Suprapubic skin (tissue), 4 donors: ENCODE data around the gene PSMF1. TPM values are rescaled to one million over a fixed set of nuclear protein-coding genes. Genes with fewer than 3 reads are reported as not detected.

Experiments used
- DNase-seq, 2 donors: peaks; one replicate each; pipeline ENCODE4 v3.0.0-alpha.2; 2019; ENCODE audit warnings: low spot score in 2 of 2
- H3K27ac ChIP-seq: fragments of 200-600 bp; sonication (generic); one replicate; pipeline ENCODE4 v1.5.1; 2019
- H3K27me3 ChIP-seq: fragments of 200-600 bp; sonication (generic); one replicate; pipeline ENCODE4 v1.5.1; 2019
- H3K36me3 ChIP-seq: fragments of 200-600 bp; sonication (generic); one replicate; pipeline ENCODE4 v1.5.1; 2019
- H3K4me1 ChIP-seq: fragments of 200-600 bp; sonication (generic); one replicate; pipeline ENCODE4 v1.5.1; 2019
- H3K4me3 ChIP-seq: fragments of 200-600 bp; sonication (generic); one replicate; pipeline ENCODE4 v1.5.1; 2019; ENCODE audit warnings: mild to moderate bottlenecking
- H3K9me3 ChIP-seq: fragments of 200-600 bp; sonication (generic); one replicate; pipeline ENCODE4 v1.5.1; 2019
- CTCF ChIP-seq, 2 donors: fragments of 200-600 bp in 1 of 2; fragments of 450-650 bp in 1 of 2; sonication (generic) in 1 of 2; IDR thresholded peaks; one replicate each; pipeline ENCODE4 v1.5.1; 2016 to 2019; ENCODE audit warnings: antibody characterized with exemption in 2 of 2, mild to moderate bottlenecking in 1 of 2, moderate library complexity in 1 of 2
- EP300 ChIP-seq: sonication (generic); formaldehyde crosslinking; IDR thresholded peaks from one replicate; pipeline ENCODE4 v1.6.1; 2017; ENCODE audit warnings: antibody characterized with exemption
- POLR2A ChIP-seq, 2 donors: fragments of 450-650 bp; IDR thresholded peaks; one replicate each; pipeline ENCODE4 v1.6.1; 2017; ENCODE audit warnings: antibody characterized with exemption in 2 of 2, mild to moderate bottlenecking in 2 of 2, moderate library complexity in 2 of 2
- POLR2AphosphoS5 ChIP-seq, 3 donors: sonication (generic); formaldehyde crosslinking; IDR thresholded peaks; one replicate each; pipeline ENCODE4 v1.6.1; 2017; ENCODE audit warnings: antibody characterized with exemption in 3 of 3
- WGBS: methylation state at CpG from one replicate; pipeline ENCODE4 v1.1.5; 2018; 5-methylcytosine and 5-hydroxymethylcytosine counted together
- total RNA-seq, 4 donors: library from RNA; depleted of rRNA; stranded (reverse); fragments of >200 nt; gene quantifications; one replicate each; pipeline ENCODE4 v1.1.0, GENCODE V29; 2016

Gene PSMF1
- total RNA-seq, 4 donors from 2014 or later = 106 to 186 (median 142) TPM

- WGBS = 94% methylated on average over 3 of the region's 3 CpGs
These were observed 36.9 kb downstream of the PSMF1 start for GRCh38 chr20:1155342-1155741.

GRCh38 chr20:1160496-1160895, 42.1 kb downstream of the PSMF1 start:
- 95% methylated on average over 10 of the region's 10 CpGs for WGBS

More at GRCh38 chr20:1155342-1155741, 36.9 kb downstream of the PSMF1 start:
- no peak overlapping the region for H3K27ac ChIP-seq
- no peaks in the 10 kb centered on the region for H3K4me1 ChIP-seq
- no peaks in the 10 kb centered on the region for H3K27me3 ChIP-seq
- no peak for TF ChIP-seq EP300
- no peak for TF ChIP-seq POLR2AphosphoS5 (IDR thresholded peaks at IDR 0.05)
- no peak for TF ChIP-seq POLR2A (IDR thresholded peaks at IDR 0.05)
- no peak for TF ChIP-seq CTCF (IDR thresholded peaks at IDR 0.05)
- H3K9me3 ChIP-seq = no peaks in the 10 kb centered on the region
- DNase-seq = no peak
- H3K36me3 ChIP-seq = peaks cover 35% of the 10 kb centered on the region
- H3K4me3 ChIP-seq = no peak overlapping the region

GRCh38 chr20:1160991-1161390, 42.6 kb downstream of the PSMF1 start:
- no peak overlapping the region for H3K4me3 ChIP-seq
- no peak for TF ChIP-seq POLR2A (IDR thresholded peaks at IDR 0.05)
- no peak for TF ChIP-seq EP300
- TF ChIP-seq CTCF (IDR thresholded peaks at IDR 0.05) = no peak
- no peak for TF ChIP-seq POLR2AphosphoS5 (IDR thresholded peaks at IDR 0.05)
- H3K9me3 ChIP-seq = no peaks in the 10 kb centered on the region
- peaks cover 55% of the 10 kb centered on the region for H3K36me3 ChIP-seq
- H3K27ac ChIP-seq = no peak overlapping the region
- 98% methylated on average over 12 of the region's 12 CpGs for WGBS
- H3K4me1 ChIP-seq = no peaks in the 10 kb centered on the region
- H3K27me3 ChIP-seq = no peaks in the 10 kb centered on the region
- DNase-seq = no peak

More at GRCh38 chr20:1160496-1160895, 42.1 kb downstream of the PSMF1 start:
- Histone ChIP-seq H3K27ac (no peak overlapping the region), H3K4me1 (no peaks in the 10 kb centered on the region), H3K4me3 (no peak overlapping the region), H3K36me3 (peaks cover 53% of the 10 kb centered on the region), H3K27me3 (no peaks in the 10 kb centered on the region), H3K9me3 (no peaks in the 10 kb centered on the region)
- DNase-seq = no peak
- TF ChIP-seq CTCF (IDR thresholded peaks at IDR 0.05) (no peak), POLR2A (IDR thresholded peaks at IDR 0.05) (no peak), EP300 (no peak), POLR2AphosphoS5 (IDR thresholded peaks at IDR 0.05) (no peak)

GRCh38 chr20:1163105-1163504, 44.7 kb downstream of the PSMF1 start:
- TF ChIP-seq POLR2AphosphoS5 (IDR thresholded peaks at IDR 0.05) = no peak
- 98% methylated on average over 6 of the region's 6 CpGs for WGBS
- Histone ChIP-seq H3K4me3 (no peak overlapping the region), H3K27me3 (no peaks in the 10 kb centered on the region), H3K9me3 (no peaks in the 10 kb centered on the region), H3K4me1 (no peaks in the 10 kb centered on the region), H3K36me3 (peaks cover 76% of the 10 kb centered on the region), H3K27ac (no peak overlapping the region)
- no peak for DNase-seq

GRCh38 chr20:1163653-1164052, 45.3 kb downstream of the PSMF1 start:
- WGBS = 79% methylated on average over 2 of the region's 2 CpGs
- H3K4me1 ChIP-seq = no peaks in the 10 kb centered on the region

More at GRCh38 chr20:1163653-1164052, 45.3 kb downstream of the PSMF1 start:
- no peaks in the 10 kb centered on the region for H3K9me3 ChIP-seq
- no peaks in the 10 kb centered on the region for H3K27me3 ChIP-seq
- H3K4me3 ChIP-seq = no peak overlapping the region
- no peak for TF ChIP-seq CTCF (IDR thresholded peaks at IDR 0.05)
- no peak for TF ChIP-seq POLR2AphosphoS5 (IDR thresholded peaks at IDR 0.05)
- TF ChIP-seq POLR2A (IDR thresholded peaks at IDR 0.05) = no peak
- no peak for TF ChIP-seq EP300
- no peak overlapping the region for H3K27ac ChIP-seq
- peaks cover 82% of the 10 kb centered on the region for H3K36me3 ChIP-seq
- DNase-seq = no peak
